Suprapubic skin (tissue), 3 donors: ENCODE measurements around the gene SERINC2.
"Not testable (repeated sequence)": the region's sequence is repeated elsewhere in the genome, so short reads cannot be mapped to it uniquely, and the experiment has no call there.

Experiments
- CTCF ChIP-seq, 2 donors: fragments of 200-600 bp in 1 of 2; fragments of 450-650 bp in 1 of 2; sonication (generic) in 1 of 2; IDR thresholded peaks; one replicate each; pipeline ENCODE4 v1.5.1; 2016 to 2019; ENCODE audit warnings: antibody characterized with exemption in 2 of 2, mild to moderate bottlenecking in 1 of 2, moderate library complexity in 1 of 2
- POLR2AphosphoS5 ChIP-seq, 3 donors: sonication (generic); formaldehyde crosslinking; IDR thresholded peaks; one replicate each; pipeline ENCODE4 v1.6.1; 2017; ENCODE audit warnings: antibody characterized with exemption in 3 of 3

- TF ChIP-seq CTCF, POLR2AphosphoS5 (IDR thresholded peaks at IDR 0.05): not testable (repeated sequence)
Observed at GRCh38 chr1:31473508-31473907, 60.5 kb downstream of the SERINC2 start.
